ENCODE results near the gene DISC1. TPM values are rescaled to one million over a fixed set of nuclear protein-coding genes. Genes with fewer than 3 reads are reported as not detected.
"Not testable (repeated sequence)": the region's sequence is repeated elsewhere in the genome, so short reads cannot be mapped to it uniquely, and the experiment has no call there.

The DISC1 gene
- total RNA-seq, 1 donor from 2014 or later: 12.3 TPM

- no peak for TF ChIP-seq CTCF (IDR thresholded peaks at IDR 0.05)
- no peak for TF ChIP-seq POLR2A (IDR thresholded peaks at IDR 0.05)
- no peak for TF ChIP-seq POLR2AphosphoS5 (IDR thresholded peaks at IDR 0.05; ENCODE audit: insufficient read depth in 1 of 2, low read depth in 1 of 2)
- intact Hi-C loops (cut with DNase I): no loop called here
- no peaks in the 10 kb centered on the region for H3K4me1 ChIP-seq
Measured at GRCh38 chr1:231724041-231724440, 97.5 kb downstream of the DISC1 start.

GRCh38 chr1:231724876-231725647 is 98.5 kb downstream of the DISC1 start:
- Histone ChIP-seq H3K27me3 (no peaks in the 10 kb centered on the region), H3K4me1 (no peaks in the 10 kb centered on the region), H3K27ac (no peak overlapping the region), H3K4me3 (no peak overlapping the region), H3K36me3 (no peaks in the 10 kb centered on the region), H3K9me3 (no peaks in the 10 kb centered on the region)
- DNase-seq (ENCODE audit: extremely low spot score in 2 of 2): no peak
- peak in 1 of 3 experiments; percentile 28 for TF ChIP-seq CTCF (IDR thresholded peaks at IDR 0.05)
- no peak for TF ChIP-seq POLR2AphosphoS5 (IDR thresholded peaks at IDR 0.05; ENCODE audit: insufficient read depth in 1 of 2, low read depth in 1 of 2)
- intact Hi-C loops (cut with DNase I): no loop called here

More at GRCh38 chr1:231724041-231724440, 97.5 kb downstream of the DISC1 start:
- H3K9me3 ChIP-seq: no peaks in the 10 kb centered on the region
- H3K36me3 ChIP-seq: no peaks in the 10 kb centered on the region
- H3K27ac ChIP-seq: no peak overlapping the region
- no peak overlapping the region for H3K4me3 ChIP-seq
- DNase-seq (ENCODE audit: extremely low spot score in 2 of 2): no peak
- no peaks in the 10 kb centered on the region for H3K27me3 ChIP-seq

DNA sequence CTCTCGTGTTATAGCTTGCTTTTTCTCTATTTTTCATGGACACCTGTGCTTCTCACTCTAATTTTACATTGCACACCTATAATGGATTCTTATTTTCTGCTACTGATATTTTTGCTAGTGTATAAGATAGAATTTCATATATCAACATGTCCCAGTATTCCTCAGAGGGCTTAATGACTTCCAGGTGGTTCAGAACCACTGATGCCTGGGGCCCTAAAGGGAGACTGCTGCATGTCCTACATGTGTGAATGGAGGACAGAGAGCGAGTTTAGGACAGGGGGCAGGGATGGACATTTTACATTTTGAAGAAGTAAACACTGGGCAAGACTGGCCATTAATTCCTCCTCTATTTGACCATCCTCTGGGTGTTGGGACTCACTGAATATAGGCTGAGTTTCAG is 100.6 kb downstream of the DISC1 start:
- TF ChIP-seq POLR2AphosphoS5 (IDR thresholded peaks at IDR 0.05; ENCODE audit: insufficient read depth in 1 of 2, low read depth in 1 of 2) (no peak), CTCF (IDR thresholded peaks at IDR 0.05) (no peak), POLR2A (IDR thresholded peaks at IDR 0.05) (no peak)
- Histone ChIP-seq H3K36me3 (no peaks in the 10 kb centered on the region), H3K9me3 (no peaks in the 10 kb centered on the region), H3K4me1 (no peaks in the 10 kb centered on the region), H3K27ac (no peak overlapping the region), H3K4me3 (no peak overlapping the region), H3K27me3 (no peaks in the 10 kb centered on the region)
- no peak for DNase-seq (ENCODE audit: extremely low spot score in 2 of 2)
- intact Hi-C loops (cut with DNase I): no loop called here

- DNase-seq (ENCODE audit: extremely low spot score in 2 of 2); H3K27ac ChIP-seq; H3K36me3 ChIP-seq; H3K27me3 ChIP-seq; H3K9me3 ChIP-seq; H3K4me1 ChIP-seq; intact Hi-C loops (cut with DNase I); H3K4me3 ChIP-seq: not testable (repeated sequence)
Measured at GRCh38 chr1:231728987-231729386, 102.4 kb downstream of the DISC1 start.

DNA sequence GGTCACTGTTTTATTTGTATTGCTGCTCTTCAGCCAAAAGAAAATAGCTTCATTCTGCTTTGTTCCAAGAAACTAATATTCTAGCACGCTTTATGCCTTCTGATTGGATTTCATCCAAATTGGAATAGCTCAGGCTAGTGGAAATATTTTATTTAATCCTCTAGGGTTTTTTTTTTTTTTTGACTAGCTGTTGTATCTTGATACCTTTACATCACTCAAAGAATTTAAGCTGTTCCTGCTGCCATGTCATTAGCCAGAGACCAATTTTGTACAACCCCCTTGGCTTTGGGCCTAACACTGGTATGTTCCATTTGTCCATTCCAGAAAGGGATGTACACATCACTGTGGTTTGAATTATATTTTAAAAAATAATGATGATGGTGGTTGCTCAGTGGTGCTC is 103.0 kb downstream of the DISC1 start:
- no peak for DNase-seq (ENCODE audit: extremely low spot score in 2 of 2)
- H3K4me3 ChIP-seq: no peak overlapping the region
- no peaks in the 10 kb centered on the region for H3K27me3 ChIP-seq
- intact Hi-C loops (cut with DNase I): no loop called here
- H3K4me1 ChIP-seq: no peaks in the 10 kb centered on the region
- no peaks in the 10 kb centered on the region for H3K36me3 ChIP-seq
- TF ChIP-seq CTCF (IDR thresholded peaks at IDR 0.05) (no peak), POLR2AphosphoS5 (IDR thresholded peaks at IDR 0.05; ENCODE audit: insufficient read depth in 1 of 2, low read depth in 1 of 2) (no peak), POLR2A (IDR thresholded peaks at IDR 0.05) (no peak)
- no peaks in the 10 kb centered on the region for H3K9me3 ChIP-seq
- H3K27ac ChIP-seq: no peak overlapping the region

Measured in vagina (tissue), 2 donors.